H9 (cell line): ENCODE results near the gene SULT2B1. TPM values are rescaled to one million over a fixed set of nuclear protein-coding genes. Genes with fewer than 3 reads are reported as not detected.
A peak's percentile ranks its signal among the peaks of the same experiment; 100 is the strongest.

Experiments
- DNase-seq: peaks from one replicate; pipeline ENCODE4 v3.0.0-alpha.2; 2017
- H2AFZ ChIP-seq: one replicate; pipeline ENCODE4 v1.6.1; 2013; ENCODE audit warnings: mild to moderate bottlenecking, low read length, control low read depth, moderate library complexity
- H2AK5ac ChIP-seq: 2 replicates; pipeline ENCODE4 v1.6.1; 2013; ENCODE audit warnings: low read length, control low read depth, mixed read lengths; ENCODE audit not compliant: insufficient read length
- H2BK120ac ChIP-seq: one replicate; pipeline ENCODE4 v1.6.1; 2013; ENCODE audit warnings: low read depth, mild to moderate bottlenecking, low read length, control low read depth, inconsistent platforms; ENCODE audit not compliant: poor library complexity, severe bottlenecking
- H2BK12ac ChIP-seq: 2 replicates; pipeline ENCODE4 v1.6.1; 2013; ENCODE audit warnings: low read length, control low read depth, mixed read lengths, low read depth; ENCODE audit not compliant: insufficient read length
- H2BK15ac ChIP-seq: 2 replicates; pipeline ENCODE4 v1.6.1; 2013; ENCODE audit warnings: low read depth, low read length, control low read depth
- H2BK20ac ChIP-seq: one replicate; pipeline ENCODE4 v1.6.1; 2013; ENCODE audit warnings: low read depth, mild to moderate bottlenecking, low read length, control low read depth, inconsistent platforms; ENCODE audit not compliant: poor library complexity, severe bottlenecking
- H2BK5ac ChIP-seq: 2 replicates; pipeline ENCODE4 v1.6.1; 2013; ENCODE audit warnings: low read length, control low read depth, mixed read lengths; ENCODE audit not compliant: insufficient read length
- H3K14ac ChIP-seq: 2 replicates; pipeline ENCODE4 v1.6.1; 2013; ENCODE audit warnings: low read length, control low read depth; ENCODE audit not compliant: insufficient read depth
- H3K18ac ChIP-seq: 2 replicates; pipeline ENCODE4 v1.6.1; 2013; ENCODE audit warnings: low read depth, mild to moderate bottlenecking, mixed read lengths, low read length, control low read depth; ENCODE audit not compliant: insufficient read length
- H3K23ac ChIP-seq: 2 replicates; pipeline ENCODE4 v1.6.1; 2013; ENCODE audit warnings: low read length, control low read depth, mixed read lengths, low read depth; ENCODE audit not compliant: insufficient read length
- H3K23me2 ChIP-seq: 2 replicates; pipeline ENCODE4 v1.6.1; 2013; ENCODE audit warnings: low read depth, mild to moderate bottlenecking, mixed read lengths, low read length, control low read depth; ENCODE audit not compliant: insufficient read length, poor library complexity, severe bottlenecking
- H3K27ac ChIP-seq: 2 replicates; pipeline ENCODE4 v1.5.1; 2013; ENCODE audit warnings: low read length, control low read depth, mixed read lengths, low read depth; ENCODE audit not compliant: insufficient read length
- H3K27me3 ChIP-seq: 2 replicates; pipeline ENCODE4 v1.6.1; 2013; ENCODE audit warnings: low read length, control low read depth, inconsistent platforms; ENCODE audit not compliant: insufficient read depth
- H3K4ac ChIP-seq: 2 replicates; pipeline ENCODE4 v1.6.1; 2013; ENCODE audit warnings: low read depth, mild to moderate bottlenecking, control low read depth, inconsistent platforms, low read length, moderate library complexity
- H3K4me1 ChIP-seq: 2 replicates; pipeline ENCODE4 v1.6.1; 2013; ENCODE audit warnings: low read length, control low read depth, inconsistent platforms; ENCODE audit not compliant: insufficient read depth
- H3K4me2 ChIP-seq: 2 replicates; pipeline ENCODE4 v1.6.1; 2013; ENCODE audit warnings: low read length, control low read depth, mixed read lengths; ENCODE audit not compliant: insufficient read length, insufficient read depth
- H3K56ac ChIP-seq: 2 replicates; pipeline ENCODE4 v1.6.1; 2013; ENCODE audit warnings: low read depth, mild to moderate bottlenecking, mixed read lengths, low read length, control low read depth; ENCODE audit not compliant: insufficient read length
- H3K79me1 ChIP-seq: 2 replicates; pipeline ENCODE4 v1.6.1; 2013; ENCODE audit warnings: low read depth, mild to moderate bottlenecking, moderate library complexity, low read length, control low read depth, inconsistent platforms; ENCODE audit not compliant: insufficient read depth, poor library complexity, severe bottlenecking
- H3K79me2 ChIP-seq: 2 replicates; pipeline ENCODE4 v1.6.1; 2013; ENCODE audit warnings: low read length, control low read depth, inconsistent platforms; ENCODE audit not compliant: insufficient read depth
- H3K9ac ChIP-seq: 2 replicates; pipeline ENCODE4 v1.6.1; 2013; ENCODE audit warnings: low read length, control low read depth, mixed read lengths; ENCODE audit not compliant: insufficient read length; ENCODE audit errors: extremely low read depth
- H3K9me3 ChIP-seq: one replicate; pipeline ENCODE4 v1.6.1; 2013; ENCODE audit warnings: low read depth, low read length, inconsistent platforms; ENCODE audit not compliant: control insufficient read depth
- H3T11ph ChIP-seq: one replicate; pipeline ENCODE4 v1.6.1; 2013; ENCODE audit warnings: mild to moderate bottlenecking, low read length, control low read depth, inconsistent platforms
- H4K20me1 ChIP-seq: one replicate; pipeline ENCODE4 v1.6.1; 2013; ENCODE audit not compliant: control insufficient read depth, insufficient read length, insufficient read depth
- H4K5ac ChIP-seq: 2 replicates; pipeline ENCODE4 v1.6.1; 2013; ENCODE audit warnings: low read depth, mild to moderate bottlenecking, mixed read lengths, low read length, control low read depth; ENCODE audit not compliant: insufficient read length
- H4K8ac ChIP-seq: replicated peaks from 2 replicates; pipeline ENCODE4 v1.6.1; 2013; ENCODE audit warnings: low read length, control low read depth, mixed read lengths, low read depth; ENCODE audit not compliant: insufficient read length
- H4K91ac ChIP-seq: 2 replicates; pipeline ENCODE4 v1.6.1; 2013; ENCODE audit warnings: low read depth, mild to moderate bottlenecking, moderate library complexity, mixed read lengths, low read length, control low read depth; ENCODE audit not compliant: insufficient read length
- H3K27ac Mint-ChIP-seq, 3 experiments: 2 replicates in 2 of 3; 3 replicates in 1 of 3; pipeline ENCODE4 v1.8.0; 2020 to 2021; ENCODE audit warnings: mixed read lengths in 3 of 3, mild to moderate bottlenecking in 1 of 3, moderate library complexity in 1 of 3
- H3K27me3 Mint-ChIP-seq: 2 replicates; pipeline ENCODE4 v1.8.0; 2021; ENCODE audit warnings: low read depth, mild to moderate bottlenecking, moderate library complexity, mixed read lengths
- H3K36me3 Mint-ChIP-seq, 3 experiments: 2 replicates in 2 of 3; 3 replicates in 1 of 3; pipeline ENCODE4 v1.8.0; 2020 to 2021; ENCODE audit warnings: low read depth in 3 of 3, mixed read lengths in 3 of 3; ENCODE audit not compliant: insufficient read depth in 1 of 3
- H3K4me1 Mint-ChIP-seq, 2 experiments: 2 replicates each; pipeline ENCODE4 v1.8.0; 2020; ENCODE audit warnings: mixed read lengths in 2 of 2
- H3K4me3 Mint-ChIP-seq, 2 experiments: 2 replicates in 1 of 2; 3 replicates in 1 of 2; pipeline ENCODE4 v1.8.0; 2020 to 2021; ENCODE audit warnings: mild to moderate bottlenecking in 2 of 2, mixed read lengths in 2 of 2, moderate library complexity in 1 of 2
- H3K9me3 Mint-ChIP-seq, 2 experiments: 2 replicates in 1 of 2; 3 replicates in 1 of 2; pipeline ENCODE4 v1.8.0; 2020; ENCODE audit warnings: mild to moderate bottlenecking in 2 of 2, mixed read lengths in 2 of 2, moderate library complexity in 1 of 2
- WGBS: extraction: QIAGEN DNeasy Blood & Tissue Kit; methylation state at CpG from one replicate; pipeline ENCODE4 v1.1.7; 2013; ENCODE audit warnings: missing lambda C conversion rate, low lambda C conversion rate, mixed read lengths; ENCODE audit not compliant: insufficient read length; ENCODE audit errors: extremely low coverage; 5-methylcytosine and 5-hydroxymethylcytosine counted together
- total RNA-seq: library from RNA; stranded (reverse); gene quantifications from 2 replicates; pipeline ENCODE4 v1.2.1, GENCODE V29; 2021
- TF ChIP-seq, protein P1 (sequence below): fragments of 200-600 bp; sonication (generic); conservative IDR thresholded peaks from 3 replicates; pipeline ENCODE4 v1.8.0; 2021; ENCODE audit warnings: antibody characterized with exemption, mild to moderate bottlenecking

Gene SULT2B1
- total RNA-seq, 1 experiment from 2014 or later = 1.7 TPM

DNA sequence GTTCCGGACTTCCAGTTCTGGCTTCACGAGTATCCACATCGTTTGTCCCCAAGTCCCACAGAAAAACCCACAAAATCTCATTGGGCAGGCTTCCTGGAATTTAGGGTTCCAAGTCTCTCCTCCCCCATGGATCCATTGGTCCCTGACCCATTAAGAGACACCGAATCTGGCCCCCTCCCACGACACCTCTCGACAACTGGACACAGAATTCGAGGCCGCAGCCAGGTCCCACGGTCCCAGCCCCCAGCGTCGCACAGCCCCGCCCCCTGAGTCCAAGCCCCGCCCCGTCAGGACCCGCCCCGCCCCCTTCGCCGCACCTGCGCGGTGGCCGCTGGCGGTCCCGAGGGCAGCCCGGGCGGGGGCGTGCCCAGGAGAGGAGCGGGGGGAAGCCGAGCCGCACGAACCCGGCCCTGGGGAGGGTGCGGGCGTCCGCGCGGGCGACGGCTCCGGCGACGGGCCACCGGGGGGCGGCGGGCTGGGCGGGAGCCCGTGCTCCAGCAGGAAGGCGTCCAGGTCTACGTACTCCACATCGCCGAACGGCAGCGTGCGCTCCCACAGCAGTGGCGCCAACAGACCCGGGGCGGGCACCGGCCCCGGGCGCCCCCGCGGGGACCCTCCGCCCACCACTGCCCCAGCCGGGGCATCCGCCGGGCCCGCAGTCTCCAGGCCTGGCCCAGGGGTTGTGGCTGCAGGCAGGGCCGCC is 83.4 kb downstream of the SULT2B1 start:
- Histone ChIP-seq H2BK120ac (no peak overlapping the region), H4K8ac (no peak overlapping the region), H3K18ac (no peak overlapping the region), H3K9me3 (no peaks in the 10 kb centered on the region), H3K27ac (no peak overlapping the region), H3K23me2 (peaks cover 29% of the 10 kb centered on the region), H3K23ac (no peak overlapping the region), H3K79me2 (no peaks in the 10 kb centered on the region), H4K5ac (no peak overlapping the region), H2BK12ac (no peak overlapping the region), H3K4me2 (peak overlapping the region; percentile 80), H3K4me1 (peaks cover 9% of the 10 kb centered on the region; the same call in 1 of the 2 replicates), H2BK20ac (no peak overlapping the region), H2BK5ac (no peak overlapping the region), H3K14ac (no peak overlapping the region), H3K4ac (no peak overlapping the region), H3K9ac (no peak overlapping the region), H3K27me3 (no peaks in the 10 kb centered on the region; the same call in 1 of the 2 replicates), H2BK15ac (no peak overlapping the region), H4K91ac (no peak overlapping the region), H2AK5ac (no peak overlapping the region), H3K56ac (no peak overlapping the region), H3T11ph (no peak overlapping the region), H3K79me1 (no peaks in the 10 kb centered on the region), H2AFZ (no peak overlapping the region), H4K20me1 (no peaks in the 10 kb centered on the region)
- Mint-ChIP-seq H3K27me3 (peaks cover 4% of the 10 kb centered on the region), H3K27ac (peak overlapping the region in 1 of 3 experiments; percentile 80; a peak in 4 of 7 replicates), H3K9me3 (no peaks in the 10 kb centered on the region), H3K4me3 (peak overlapping the region; percentile 82 to 89), H3K36me3 (peaks cover 11 to 33% (median 24%) of the 10 kb centered on the region in 3 experiments; a peak in 6 of 7 replicates), H3K4me1 (peaks cover 38 to 59% of the 10 kb centered on the region in 2 experiments)
- peak; percentile 74 for DNase-seq
- TF ChIP-seq, protein P1, sequence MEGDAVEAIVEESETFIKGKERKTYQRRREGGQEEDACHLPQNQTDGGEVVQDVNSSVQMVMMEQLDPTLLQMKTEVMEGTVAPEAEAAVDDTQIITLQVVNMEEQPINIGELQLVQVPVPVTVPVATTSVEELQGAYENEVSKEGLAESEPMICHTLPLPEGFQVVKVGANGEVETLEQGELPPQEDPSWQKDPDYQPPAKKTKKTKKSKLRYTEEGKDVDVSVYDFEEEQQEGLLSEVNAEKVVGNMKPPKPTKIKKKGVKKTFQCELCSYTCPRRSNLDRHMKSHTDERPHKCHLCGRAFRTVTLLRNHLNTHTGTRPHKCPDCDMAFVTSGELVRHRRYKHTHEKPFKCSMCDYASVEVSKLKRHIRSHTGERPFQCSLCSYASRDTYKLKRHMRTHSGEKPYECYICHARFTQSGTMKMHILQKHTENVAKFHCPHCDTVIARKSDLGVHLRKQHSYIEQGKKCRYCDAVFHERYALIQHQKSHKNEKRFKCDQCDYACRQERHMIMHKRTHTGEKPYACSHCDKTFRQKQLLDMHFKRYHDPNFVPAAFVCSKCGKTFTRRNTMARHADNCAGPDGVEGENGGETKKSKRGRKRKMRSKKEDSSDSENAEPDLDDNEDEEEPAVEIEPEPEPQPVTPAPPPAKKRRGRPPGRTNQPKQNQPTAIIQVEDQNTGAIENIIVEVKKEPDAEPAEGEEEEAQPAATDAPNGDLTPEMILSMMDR = no peak
- no CpG with 5 or more reads among the region's 67 CpGs for WGBS
